HL-60/S4 treated with retinoic acid at 250 ng/mL for 4 days and 3 days (cell line): Measurements from ENCODE around the gene PAK1.
"Not testable (repeated sequence)": the region's sequence is repeated elsewhere in the genome, so short reads cannot be mapped to it uniquely, and the experiment has no call there.

Experiments
- in situ Hi-C: fragments of 300-500 bp; cut with MboI; formaldehyde crosslinking; loops from 2 replicates; pipeline ENCODE4 v1.7.0; 2022; ENCODE audit warnings: low sequenced_read_pairs

The PAK1 gene

DNA sequence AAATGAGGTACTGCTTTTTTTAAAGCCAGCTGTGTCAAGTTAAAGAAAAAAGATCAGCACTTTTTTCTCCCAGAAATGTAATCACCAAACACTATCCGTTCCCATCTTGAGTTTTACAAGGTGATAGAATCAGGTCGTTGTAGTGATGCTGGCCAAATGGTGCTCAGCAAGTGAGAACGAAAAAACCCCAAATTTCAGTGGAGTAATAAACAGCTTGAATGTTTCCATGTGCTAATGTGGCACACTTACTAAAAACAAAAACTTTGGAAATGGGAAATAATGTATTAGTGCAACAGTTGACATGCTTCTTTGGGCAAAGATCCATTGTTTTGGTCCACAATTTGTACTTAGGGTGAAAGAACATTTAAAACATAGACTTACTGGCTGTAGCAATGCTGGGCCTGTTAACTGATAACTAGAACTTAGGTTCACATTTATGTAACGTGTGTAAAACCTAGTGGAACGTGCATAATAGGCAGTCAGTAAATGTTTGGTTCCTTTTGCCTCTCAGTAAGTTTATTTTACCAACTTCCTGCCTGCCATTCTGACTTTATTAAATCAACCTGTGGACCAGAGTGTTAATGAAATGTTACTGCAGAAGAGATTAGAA, 157.1 kb downstream of the PAK1 start:
- in situ Hi-C loops = no loop called here

- in situ Hi-C loops = no loop called here
Observed at GRCh38 chr11:77312107-77312506, 161.8 kb downstream of the PAK1 start.

- in situ Hi-C loops = no loop called here
Observed at GRCh38 chr11:77311701-77312100, 162.2 kb downstream of the PAK1 start.

DNA sequence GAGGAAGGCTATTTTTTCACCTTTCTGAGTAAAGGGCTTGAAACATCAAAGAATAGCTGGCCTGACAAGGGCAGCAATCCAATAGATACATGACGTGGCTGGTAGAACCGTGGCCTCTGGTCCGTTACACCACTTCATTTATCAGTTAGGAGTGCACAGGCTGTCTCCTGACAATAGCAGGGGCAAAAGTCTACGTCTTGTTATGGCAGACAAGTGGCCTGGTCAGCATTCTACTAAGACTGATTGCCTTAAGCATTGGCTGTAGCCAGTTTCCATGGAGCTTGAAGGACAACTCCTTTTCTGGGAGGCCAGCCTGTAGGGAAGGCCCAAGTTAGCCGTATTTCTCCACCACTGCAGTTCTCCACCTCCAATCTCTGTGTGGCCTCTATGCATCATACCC, 163.2 kb downstream of the PAK1 start:
- in situ Hi-C loops = no loop called here

DNA sequence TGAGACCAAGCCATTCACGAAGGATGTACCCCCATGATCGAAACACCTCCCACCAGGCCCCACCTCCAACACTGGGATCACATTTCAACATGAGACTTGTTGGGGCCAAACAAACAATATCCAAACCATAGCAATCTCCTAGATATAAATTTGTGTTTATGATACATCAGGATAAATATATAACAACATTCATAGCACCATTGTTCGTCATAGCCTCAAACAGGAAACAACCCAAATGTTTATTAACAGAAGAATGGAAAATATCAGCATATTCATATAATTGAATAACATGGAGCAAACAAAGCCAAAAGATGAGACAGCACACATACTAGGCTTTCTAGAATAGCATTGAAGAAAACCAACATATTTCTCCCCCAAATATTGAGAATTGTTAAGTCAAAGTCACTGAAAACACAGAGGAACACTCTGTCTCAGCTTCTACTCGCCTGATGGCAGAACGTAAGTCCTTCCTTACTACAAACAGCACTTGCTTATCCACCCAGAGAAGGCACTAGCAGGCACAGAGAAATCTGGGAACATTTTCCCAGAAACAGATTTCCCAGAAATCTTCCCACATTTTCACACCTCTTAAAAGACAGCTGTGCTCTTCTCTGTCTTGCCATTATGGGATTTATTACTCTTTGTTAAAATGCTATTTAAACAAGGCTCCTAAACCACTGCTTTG, 164.4 kb downstream of the PAK1 start:
- in situ Hi-C loops = no loop called here

GRCh38 chr11:77308838-77309237, 165.1 kb downstream of the PAK1 start:
- in situ Hi-C loops = no loop called here

- in situ Hi-C loops = no loop called here
Observed at GRCh38 chr11:77303328-77303727, 170.6 kb downstream of the PAK1 start.

- in situ Hi-C loops = no loop called here
Observed at GRCh38 chr11:77302752-77303151, 171.1 kb downstream of the PAK1 start.

- in situ Hi-C loops = no loop called here
Observed at GRCh38 chr11:77301510-77301909, 172.4 kb downstream of the PAK1 start, which contains the start of gene GDPD4. Gene GDPD4 (minus strand): TSS chr11:77301686. CDS start chr11:77285137, 16,549 bp downstream.

GRCh38 chr11:77300695-77301094, 173.2 kb downstream of the PAK1 start:
- in situ Hi-C loops = no loop called here

GRCh38 chr11:77300028-77300427, 173.9 kb downstream of the PAK1 start:
- in situ Hi-C loops = not testable (repeated sequence)

GRCh38 chr11:77299528-77299993, 174.3 kb downstream of the PAK1 start:
- in situ Hi-C loops = no loop called here

DNA sequence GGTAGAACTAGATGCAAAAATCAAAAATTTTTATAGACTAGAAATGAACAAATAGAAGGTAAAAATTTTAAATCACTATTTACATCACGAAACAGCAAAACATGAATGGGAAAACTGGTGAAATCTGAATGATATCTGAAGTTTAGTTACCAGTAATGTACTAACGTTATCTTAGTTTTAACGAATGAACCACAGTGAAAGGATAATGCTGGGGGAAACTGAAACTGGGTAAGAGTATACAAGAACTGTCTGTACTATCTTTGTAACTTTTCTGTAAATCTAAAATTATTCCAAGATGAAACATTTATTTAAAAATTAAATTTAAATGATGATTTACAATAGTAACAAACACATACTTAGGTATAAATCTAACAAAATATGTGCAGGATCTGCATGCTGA, 179.9 kb downstream of the PAK1 start:
- in situ Hi-C loops = no loop called here

GRCh38 chr11:77289737-77290136, 184.2 kb downstream of the PAK1 start:
- in situ Hi-C loops = no loop called here

GRCh38 chr11:77287615-77288273, 186.2 kb downstream of the PAK1 start:
- in situ Hi-C loops = no loop called here

- in situ Hi-C loops = no loop called here
Observed at GRCh38 chr11:77287136-77287535, 186.8 kb downstream of the PAK1 start.

DNA sequence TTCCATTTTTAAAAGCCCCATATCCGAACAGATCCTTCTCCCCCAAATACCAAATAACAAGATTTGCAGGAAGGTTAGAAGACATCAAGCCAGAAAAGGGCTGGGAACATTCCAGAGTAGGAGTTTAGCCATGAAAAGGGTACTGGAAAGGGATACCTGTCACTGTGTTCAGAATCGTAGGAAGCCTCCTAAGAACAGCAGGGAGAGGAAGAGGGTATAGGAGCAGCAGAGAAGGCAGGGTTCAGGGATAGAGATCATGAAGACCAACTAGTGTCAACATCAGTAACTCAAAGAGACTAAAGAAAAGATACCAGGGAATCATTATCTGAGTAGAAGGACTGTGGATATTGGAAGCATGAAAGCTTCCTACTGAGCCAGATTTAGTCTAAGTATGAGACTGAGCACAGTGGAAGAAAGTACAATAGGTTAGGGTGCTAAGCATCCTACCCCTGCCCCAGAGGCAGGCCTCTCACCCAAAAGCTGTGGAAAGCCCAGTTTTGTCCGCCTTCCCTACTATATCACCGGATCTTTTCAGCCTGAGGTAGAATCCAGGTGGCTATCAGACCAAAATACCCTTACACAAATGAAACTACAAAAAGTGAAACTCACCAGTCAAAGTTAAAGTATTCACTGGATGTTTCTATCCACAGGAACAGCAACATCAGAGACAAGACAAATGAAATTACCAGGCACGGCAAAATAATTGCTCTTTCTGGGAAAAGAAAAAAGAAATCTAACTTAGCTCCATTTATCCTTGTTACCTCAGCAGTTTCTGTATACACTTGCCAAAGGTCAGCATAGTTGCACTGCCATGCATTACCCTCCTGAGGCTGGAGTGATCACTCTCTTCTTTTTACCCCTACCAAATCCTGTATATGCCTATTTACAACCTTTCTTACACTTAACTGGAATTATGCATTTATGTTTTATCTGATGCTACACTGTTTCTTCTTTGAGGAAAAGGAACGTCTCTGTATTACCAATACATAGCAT, 189.1 kb downstream of the PAK1 start:
- in situ Hi-C loops = no loop called here

DNA sequence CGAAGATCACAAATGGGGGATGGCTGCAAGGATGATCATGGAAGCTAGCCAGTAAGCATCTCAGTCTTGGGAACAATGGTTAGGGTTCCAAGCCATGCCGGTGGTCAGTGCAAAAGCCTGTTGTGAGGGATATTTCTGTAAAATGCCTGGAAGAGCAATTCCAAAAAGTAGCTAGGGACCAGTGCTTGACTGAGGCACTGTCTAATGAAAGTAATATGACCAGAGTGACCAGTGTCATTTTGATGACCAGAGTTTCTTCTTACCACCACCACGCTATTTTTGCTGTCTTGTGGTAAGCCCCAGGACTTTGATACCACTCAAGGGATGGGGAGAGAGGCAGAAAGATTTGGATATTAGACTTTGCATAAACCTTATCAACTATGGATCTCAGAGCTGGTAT, 190.8 kb downstream of the PAK1 start:
- in situ Hi-C loops = no loop called here

DNA sequence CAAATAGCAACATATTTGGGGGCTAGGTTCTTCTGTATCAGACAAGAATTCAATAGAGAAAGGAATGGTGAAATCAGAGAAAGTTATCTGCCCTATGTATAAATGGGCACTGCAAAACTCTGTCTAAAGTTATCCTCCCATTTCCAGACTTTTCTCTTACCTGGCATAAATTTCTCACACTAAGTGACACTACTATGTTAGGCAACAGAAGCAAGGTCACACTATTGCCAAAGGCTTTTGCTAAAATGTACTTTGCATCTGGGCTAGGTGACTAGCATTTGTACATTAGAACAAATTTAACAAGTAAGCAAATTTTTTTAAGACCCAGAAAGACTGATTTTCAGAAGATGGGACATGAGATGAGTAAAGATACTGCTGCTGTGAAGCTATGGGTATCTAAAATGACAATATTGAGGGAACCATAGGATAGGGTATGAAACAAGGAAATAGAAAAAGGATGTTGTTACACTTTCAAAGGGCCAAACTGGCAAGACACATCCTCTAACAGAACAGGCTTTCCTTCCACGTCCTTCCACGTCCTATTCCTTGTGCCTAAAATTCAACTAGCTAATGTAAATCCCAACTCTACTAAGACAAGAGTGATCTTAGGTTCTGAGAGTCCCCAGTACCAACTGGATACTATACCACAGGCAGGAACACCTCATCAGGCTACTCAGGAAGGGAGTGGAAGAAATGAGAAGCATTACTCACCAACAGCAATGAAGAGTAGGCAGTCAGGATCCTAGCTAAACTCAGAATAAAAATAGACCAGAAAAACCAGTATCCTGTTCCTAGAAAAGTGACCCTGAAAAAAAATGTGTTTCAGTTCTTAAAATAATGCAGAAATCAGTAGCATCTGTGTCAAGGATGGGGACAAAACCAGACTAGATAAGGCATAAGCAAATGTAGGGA, 195.0 kb downstream of the PAK1 start:
- in situ Hi-C loops = no loop called here

DNA sequence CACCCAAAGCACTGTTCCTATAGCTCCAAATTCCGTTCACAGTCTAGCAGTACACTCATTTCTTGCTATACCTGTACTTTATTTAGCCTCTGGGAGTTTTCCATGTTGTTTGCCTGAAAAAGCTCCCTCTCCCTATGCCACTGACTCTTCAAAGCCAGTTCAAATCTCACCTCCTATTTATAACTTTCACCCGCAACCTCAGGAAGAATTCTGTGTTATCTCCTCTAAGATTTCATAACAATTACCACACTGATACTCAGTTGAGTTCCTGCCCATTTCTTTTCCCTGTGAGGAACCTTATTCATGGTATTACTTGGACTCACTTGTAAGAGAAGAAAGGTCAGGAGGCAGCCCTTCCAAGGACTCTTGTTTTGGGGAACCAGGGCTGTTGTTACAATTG, 197.6 kb downstream of the PAK1 start:
- in situ Hi-C loops = no loop called here
